NCI-H1105 treated with DMSO at 0.1 percent for 48 hours (cell line): ENCODE results near the gene IL3RA.
"Not testable (repeated sequence)": the region's sequence is repeated elsewhere in the genome, so short reads cannot be mapped to it uniquely, and the experiment has no call there.

ENCODE experiments used
- DNase-seq: peaks from one replicate; lab custom pipeline; 2025; lab: John Stamatoyannopoulos, UW

The IL3RA gene

GRCh38 chrX:1336331-1336943 lies at the start of gene IL3RA:
TSS of gene IL3RA (plus strand) at chrX:1336785. CDS start at chrX:1341766, 4,981 bp downstream.
- no peak for DNase-seq

GRCh38 chrX:1289535-1289934 lies 47.0 kb upstream of the IL3RA start:
- DNase-seq: no peak

GRCh38 chrX:1291110-1291740 lies 45.4 kb upstream of the IL3RA start:
- DNase-seq: no peak

GRCh38 chrX:1292575-1293290 lies 43.9 kb upstream of the IL3RA start:
- no peak for DNase-seq

- DNase-seq: no peak
Measured at GRCh38 chrX:1294301-1295067, 42.1 kb upstream of the IL3RA start.

GRCh38 chrX:1295550-1295949 lies 41.0 kb upstream of the IL3RA start:
- no peak for DNase-seq

GRCh38 chrX:1297591-1297990 lies 39.0 kb upstream of the IL3RA start:
- DNase-seq: not testable (repeated sequence)

- no peak for DNase-seq
Measured at GRCh38 chrX:1300449-1300848, 36.1 kb upstream of the IL3RA start.

GRCh38 chrX:1305411-1305810 lies 31.2 kb upstream of the IL3RA start:
- DNase-seq: no peak

GRCh38 chrX:1306909-1307625 lies 29.5 kb upstream of the IL3RA start:
- DNase-seq: no peak

GRCh38 chrX:1307626-1308340 lies 28.8 kb upstream of the IL3RA start:
- no peak for DNase-seq

- DNase-seq: no peak
Measured at GRCh38 chrX:1308476-1308875, 28.1 kb upstream of the IL3RA start.

GRCh38 chrX:1308917-1309316 lies 27.7 kb upstream of the IL3RA start:
- DNase-seq: not testable (repeated sequence)

- DNase-seq: no peak
Measured at GRCh38 chrX:1313788-1314187, 22.8 kb upstream of the IL3RA start.

GRCh38 chrX:1316527-1316926 lies 20.1 kb upstream of the IL3RA start:
- no peak for DNase-seq

- no peak for DNase-seq
Measured at GRCh38 chrX:1321674-1322073, 14.9 kb upstream of the IL3RA start.

GRCh38 chrX:1322393-1322792 lies 14.2 kb upstream of the IL3RA start:
- no peak for DNase-seq

GRCh38 chrX:1323315-1323714 lies 13.3 kb upstream of the IL3RA start:
- DNase-seq: no peak

GRCh38 chrX:1325515-1326116 lies 11.0 kb upstream of the IL3RA start:
- no peak for DNase-seq

GRCh38 chrX:1327651-1328304 lies 8.8 kb upstream of the IL3RA start:
- no peak for DNase-seq
